ENCODE measurements around the gene PCDHA2.
"Not testable (repeated sequence)": the region's sequence is repeated elsewhere in the genome, so short reads cannot be mapped to it uniquely, and the experiment has no call there.

PCDHA2 gene

DNA sequence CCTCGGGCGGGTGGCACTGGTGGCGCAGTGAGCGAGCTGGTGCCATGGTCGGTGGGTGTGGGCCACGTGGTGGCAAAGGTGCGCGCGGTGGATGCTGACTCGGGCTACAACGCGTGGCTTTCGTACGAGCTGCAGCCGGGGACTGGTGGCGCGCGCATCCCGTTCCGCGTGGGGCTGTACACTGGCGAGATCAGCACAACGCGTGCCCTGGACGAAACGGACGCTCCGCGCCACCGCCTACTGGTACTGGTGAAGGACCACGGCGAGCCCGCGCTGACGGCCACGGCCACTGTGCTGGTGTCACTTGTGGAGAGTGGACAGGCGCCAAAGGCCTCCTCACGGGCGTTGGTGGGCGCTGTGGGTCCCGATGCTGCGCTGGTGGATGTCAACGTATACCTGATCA is 14.2 kb downstream of the PCDHA2 start:
- H3K36me3 ChIP-seq, result peaks cover 3% of the 10 kb centered on the region
- no peaks in the 10 kb centered on the region for H3K27me3 ChIP-seq (ENCODE audit: insufficient read depth, low read depth, severe bottlenecking)
- no peaks in the 10 kb centered on the region for H3K9me3 ChIP-seq (ENCODE audit: severe bottlenecking)
- TF ChIP-seq, protein P1, sequence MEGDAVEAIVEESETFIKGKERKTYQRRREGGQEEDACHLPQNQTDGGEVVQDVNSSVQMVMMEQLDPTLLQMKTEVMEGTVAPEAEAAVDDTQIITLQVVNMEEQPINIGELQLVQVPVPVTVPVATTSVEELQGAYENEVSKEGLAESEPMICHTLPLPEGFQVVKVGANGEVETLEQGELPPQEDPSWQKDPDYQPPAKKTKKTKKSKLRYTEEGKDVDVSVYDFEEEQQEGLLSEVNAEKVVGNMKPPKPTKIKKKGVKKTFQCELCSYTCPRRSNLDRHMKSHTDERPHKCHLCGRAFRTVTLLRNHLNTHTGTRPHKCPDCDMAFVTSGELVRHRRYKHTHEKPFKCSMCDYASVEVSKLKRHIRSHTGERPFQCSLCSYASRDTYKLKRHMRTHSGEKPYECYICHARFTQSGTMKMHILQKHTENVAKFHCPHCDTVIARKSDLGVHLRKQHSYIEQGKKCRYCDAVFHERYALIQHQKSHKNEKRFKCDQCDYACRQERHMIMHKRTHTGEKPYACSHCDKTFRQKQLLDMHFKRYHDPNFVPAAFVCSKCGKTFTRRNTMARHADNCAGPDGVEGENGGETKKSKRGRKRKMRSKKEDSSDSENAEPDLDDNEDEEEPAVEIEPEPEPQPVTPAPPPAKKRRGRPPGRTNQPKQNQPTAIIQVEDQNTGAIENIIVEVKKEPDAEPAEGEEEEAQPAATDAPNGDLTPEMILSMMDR (IDR thresholded peaks at IDR 0.05; ENCODE audit: low read depth, low read length), result no peak
- no peak overlapping the region for H3K4me3 ChIP-seq (ENCODE audit: low read depth, low read length)
- H3K27ac ChIP-seq, result no peak overlapping the region
- no peak for DNase-seq

DNA sequence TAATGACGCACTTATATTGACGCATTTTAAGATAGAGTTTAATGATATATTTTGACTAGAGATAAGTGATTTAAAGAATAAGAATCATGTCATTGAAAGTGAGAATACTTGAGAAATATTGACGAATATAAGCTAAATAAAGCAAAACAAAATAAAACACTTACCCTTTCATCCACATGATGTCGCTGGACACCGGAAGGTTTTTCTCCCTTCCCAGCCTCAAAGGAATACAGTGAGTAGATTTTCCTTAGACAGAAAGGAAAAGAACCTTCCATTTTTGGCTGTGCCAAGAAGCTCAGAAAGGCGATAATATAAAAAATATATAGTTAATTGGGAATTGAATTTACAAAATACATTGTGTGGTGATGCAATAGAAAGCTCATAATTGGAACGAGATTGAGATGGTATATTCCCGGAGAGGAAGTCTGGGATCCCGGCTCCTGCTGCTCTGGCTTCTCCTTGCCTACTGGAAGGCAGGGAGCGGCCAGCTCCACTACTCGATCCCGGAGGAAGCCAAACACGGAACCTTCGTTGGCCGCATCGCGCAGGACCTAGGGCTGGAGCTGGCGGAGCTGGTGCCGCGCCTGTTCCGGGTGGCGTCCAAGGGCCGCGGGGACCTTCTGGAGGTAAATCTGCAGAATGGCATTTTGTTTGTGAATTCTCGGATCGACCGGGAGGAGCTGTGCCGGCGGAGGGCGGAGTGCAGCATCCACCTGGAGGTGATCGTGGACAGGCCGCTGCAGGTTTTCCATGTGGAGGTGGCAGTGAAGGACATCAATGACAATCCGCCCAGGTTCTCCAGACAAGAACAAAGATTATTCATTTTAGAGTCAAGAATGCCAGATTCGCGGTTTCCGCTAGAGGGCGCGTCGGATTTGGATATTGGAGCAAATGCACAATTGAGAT is 27.0 kb downstream of the PCDHA2 start, which contains the start of gene PCDHA5:
Gene PCDHA5, plus strand, starts transcription at position 239 of the 906 bp plus-strand sequence.
- TF ChIP-seq, protein P1 (IDR thresholded peaks at IDR 0.05; ENCODE audit: low read depth, low read length), result no peak
- no peaks in the 10 kb centered on the region for H3K27me3 ChIP-seq (ENCODE audit: insufficient read depth, low read depth, severe bottlenecking)
- H3K36me3 ChIP-seq, result peaks cover 4% of the 10 kb centered on the region; the same call in 1 of the 2 replicates
- H3K4me3 ChIP-seq (ENCODE audit: low read depth, low read length), result no peak within 1 kb of the TSS
- no peak within 1 kb of the TSS for H3K27ac ChIP-seq
- no peaks in the 10 kb centered on the region for H3K9me3 ChIP-seq (ENCODE audit: severe bottlenecking)
- no peak for DNase-seq

GRCh38 chr5:140822281-140822629 is 27.6 kb downstream of the PCDHA2 start:
- TF ChIP-seq, protein P1 (IDR thresholded peaks at IDR 0.05; ENCODE audit: low read depth, low read length), result no peak
- no peak for DNase-seq
- no peak overlapping the region for H3K27ac ChIP-seq
- H3K36me3 ChIP-seq, result peaks cover 4% of the 10 kb centered on the region; the same call in 1 of the 2 replicates
- no peaks in the 10 kb centered on the region for H3K9me3 ChIP-seq (ENCODE audit: severe bottlenecking)
- no peak overlapping the region for H3K4me3 ChIP-seq (ENCODE audit: low read depth, low read length)
- no peaks in the 10 kb centered on the region for H3K27me3 ChIP-seq (ENCODE audit: insufficient read depth, low read depth, severe bottlenecking)

DNA sequence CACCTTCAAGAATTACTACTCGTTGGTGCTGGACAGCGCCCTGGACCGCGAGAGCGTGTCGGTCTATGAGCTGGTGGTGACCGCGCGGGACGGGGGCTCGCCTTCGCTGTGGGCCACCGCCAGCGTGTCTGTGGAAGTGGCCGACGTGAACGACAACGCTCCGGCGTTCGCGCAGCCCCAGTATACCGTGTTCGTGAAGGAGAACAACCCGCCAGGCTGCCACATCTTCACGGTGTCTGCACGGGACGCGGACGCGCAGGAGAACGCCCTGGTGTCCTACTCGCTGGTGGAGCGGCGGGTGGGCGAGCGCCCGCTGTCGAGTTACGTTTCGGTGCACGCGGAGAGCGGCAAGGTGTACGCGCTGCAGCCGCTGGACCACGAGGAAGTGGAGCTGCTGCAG is 28.3 kb downstream of the PCDHA2 start:
- H3K27me3 ChIP-seq (ENCODE audit: insufficient read depth, low read depth, severe bottlenecking); H3K36me3 ChIP-seq; H3K9me3 ChIP-seq (ENCODE audit: severe bottlenecking); H3K4me3 ChIP-seq (ENCODE audit: low read depth, low read length); H3K27ac ChIP-seq; DNase-seq: not testable (repeated sequence)

- no peaks in the 10 kb centered on the region for H3K27me3 ChIP-seq (ENCODE audit: insufficient read depth, low read depth, severe bottlenecking)
- TF ChIP-seq, protein P1 (IDR thresholded peaks at IDR 0.05; ENCODE audit: low read depth, low read length), result no peak
- H3K36me3 ChIP-seq, result peaks cover 4% of the 10 kb centered on the region; the same call in 1 of the 2 replicates
- no peak for DNase-seq
- no peaks in the 10 kb centered on the region for H3K9me3 ChIP-seq (ENCODE audit: severe bottlenecking)
- no peak overlapping the region for H3K4me3 ChIP-seq (ENCODE audit: low read depth, low read length)
- H3K27ac ChIP-seq, result no peak overlapping the region
These were observed 28.8 kb downstream of the PCDHA2 start for GRCh38 chr5:140823475-140823874.

GRCh38 chr5:140827704-140828361 is 33.2 kb downstream of the PCDHA2 start, which contains the start of gene PCDHA6:
TSS of gene PCDHA6 (plus strand) at chr5:140827960. CDS start at chr5:140828092, 132 bp downstream.
- Histone ChIP-seq H3K36me3 (peaks cover 4% of the 10 kb centered on the region; the same call in 1 of the 2 replicates), H3K27me3 (ENCODE audit: insufficient read depth, low read depth, severe bottlenecking) (no peaks in the 10 kb centered on the region), H3K4me3 (ENCODE audit: low read depth, low read length) (no peak within 1 kb of the TSS), H3K9me3 (ENCODE audit: severe bottlenecking) (peaks cover 3% of the 10 kb centered on the region), H3K27ac (no peak within 1 kb of the TSS)
- TF ChIP-seq, protein P1 (IDR thresholded peaks at IDR 0.05; ENCODE audit: low read depth, low read length), result no peak
- DNase-seq, result no peak
